Vagina (tissue), 2 donors: ENCODE data around the gene UBE2E2.

ENCODE experiments used
- CTCF ChIP-seq, 3 experiments: fragments of 450-650 bp in 2 of 3; fragments of 200-600 bp in 1 of 3; sonication (generic) in 1 of 3; IDR thresholded peaks; one replicate each; pipeline ENCODE4 v1.5.1; 2017 to 2019; ENCODE audit warnings: antibody characterized with exemption in 3 of 3, mild to moderate bottlenecking in 2 of 3, moderate library complexity in 2 of 3
- POLR2A ChIP-seq, 2 donors: fragments of 450-650 bp; IDR thresholded peaks; one replicate each; pipeline ENCODE4 v1.6.1; 2017; ENCODE audit warnings: antibody characterized with exemption in 2 of 2, mild to moderate bottlenecking in 2 of 2, moderate library complexity in 2 of 2
- POLR2AphosphoS5 ChIP-seq, 2 donors: sonication (generic); formaldehyde crosslinking; IDR thresholded peaks; one replicate each; pipeline ENCODE4 v1.9.0; 2017; ENCODE audit warnings: antibody characterized with exemption in 2 of 2, mild to moderate bottlenecking in 2 of 2, low read depth in 1 of 2; ENCODE audit not compliant: insufficient read depth in 1 of 2

- no peak for TF ChIP-seq CTCF (IDR thresholded peaks at IDR 0.05)
- no peak for TF ChIP-seq POLR2A (IDR thresholded peaks at IDR 0.05)
- TF ChIP-seq POLR2AphosphoS5 (IDR thresholded peaks at IDR 0.05; ENCODE audit: insufficient read depth in 1 of 2, low read depth in 1 of 2): no peak
Measured at GRCh38 chr3:23240171-23240785, 37.2 kb downstream of the UBE2E2 start.
